Transverse colon (tissue), 4 donors: ENCODE data around the gene HBG1. TPM values are rescaled to one million over a fixed set of nuclear protein-coding genes. Genes with fewer than 3 reads are reported as not detected.

Source experiments
- DNase-seq: peaks from one replicate; pipeline ENCODE4 v3.0.0-alpha.2; 2019
- H3K27ac ChIP-seq, 4 donors: fragments of 200-600 bp; sonication (generic); 2 replicates each; pipeline ENCODE4 v1.5.1; 2016 to 2018; ENCODE audit warnings: inconsistent platforms in 4 of 4
- H3K27me3 ChIP-seq: fragments of 200-600 bp; sonication (generic); 2 replicates; pipeline ENCODE4 v1.5.1; 2017; ENCODE audit warnings: inconsistent platforms
- H3K36me3 ChIP-seq, 4 donors: fragments of 200-600 bp; sonication (generic); 2 replicates each; pipeline ENCODE4 v1.5.1; 2017 to 2019; ENCODE audit warnings: inconsistent platforms in 4 of 4
- H3K4me1 ChIP-seq, 4 donors: fragments of 200-600 bp; sonication (generic); 2 replicates each; pipeline ENCODE4 v1.5.1; 2017 to 2020; ENCODE audit warnings: inconsistent platforms in 4 of 4
- H3K4me3 ChIP-seq, 4 donors: fragments of 200-600 bp; sonication (generic); 1 replicate in 1 of 4; 2 replicates in 3 of 4; pipeline versions ENCODE4 v1.5.1 to v1.6.1; 2017 to 2019; ENCODE audit warnings: inconsistent platforms in 4 of 4
- H3K9me3 ChIP-seq, 2 donors: fragments of 200-600 bp; sonication (generic); 2 replicates each; pipeline ENCODE4 v1.5.1; 2017 to 2019; ENCODE audit warnings: inconsistent platforms in 2 of 2
- EP300 ChIP-seq: sonication (generic); formaldehyde crosslinking; IDR thresholded peaks from one replicate; pipeline ENCODE4 v1.6.1; 2017; ENCODE audit warnings: antibody characterized with exemption, low read depth
- POLR2A ChIP-seq: fragments of 450-650 bp; IDR thresholded peaks from one replicate; pipeline ENCODE4 v1.6.1; 2016; ENCODE audit warnings: antibody characterized with exemption, mild to moderate bottlenecking, moderate library complexity
- POLR2AphosphoS5 ChIP-seq, 3 donors: sonication (generic); formaldehyde crosslinking; IDR thresholded peaks; one replicate each; pipeline ENCODE4 v1.6.1; 2016; ENCODE audit warnings: antibody characterized with exemption in 3 of 3
- WGBS, 2 donors: methylation state at CpG; one replicate each; pipeline ENCODE4 v1.1.5; 2018; ENCODE audit warnings: low coverage in 1 of 2; 5-methylcytosine and 5-hydroxymethylcytosine counted together
- in situ Hi-C, 4 donors: fragments of 200-750 bp; cut with MboI; loops; one replicate each; pipeline versions ENCODE4 v1.15.0 to v1.15.1; 2017; ENCODE audit warnings: low sequenced_read_pairs in 3 of 4, low pct_ligation_motif_present in 1 of 4, low pct_unique_long_range_greater_than_20kb in 1 of 4
- intact Hi-C: fragments of 100-400 bp; cut with DNase I; formaldehyde crosslinking; loops from one replicate; pipeline ENCODE4 v1.15.1; 2023; ENCODE audit warnings: low total_unique reads
- total RNA-seq, 4 donors: library from RNA; depleted of rRNA; stranded (reverse); fragments of >200 nt; gene quantifications; one replicate each; pipeline ENCODE4 v1.1.0, GENCODE V29; 2016
- TF ChIP-seq, protein P1 (sequence below), 5 experiments: fragments of 200-600 bp in 3 of 5; fragments of 450-650 bp in 2 of 5; sonication (generic) in 3 of 5; IDR thresholded peaks; 1 replicate in 2 of 5; 2 replicates in 3 of 5; pipeline ENCODE4 v1.5.1; 2016 to 2017; ENCODE audit warnings: antibody characterized with exemption in 5 of 5, inconsistent platforms in 3 of 5, mild to moderate bottlenecking in 2 of 5, moderate library complexity in 1 of 5

HBG1 gene
- total RNA-seq, 4 donors from 2014 or later, result not detected

GRCh38 chr11:5284637-5285036, 35.0 kb upstream of the HBG1 start:
- H3K27me3 ChIP-seq, result no peaks in the 10 kb centered on the region
- no peak overlapping the region for H3K4me3 ChIP-seq
- DNase-seq, result no peak
- 75 to 100% methylated on average over 1 to 2 of the region's 2 CpGs for WGBS, 2 donors
- TF ChIP-seq EP300, result no peak
- TF ChIP-seq, protein P1, sequence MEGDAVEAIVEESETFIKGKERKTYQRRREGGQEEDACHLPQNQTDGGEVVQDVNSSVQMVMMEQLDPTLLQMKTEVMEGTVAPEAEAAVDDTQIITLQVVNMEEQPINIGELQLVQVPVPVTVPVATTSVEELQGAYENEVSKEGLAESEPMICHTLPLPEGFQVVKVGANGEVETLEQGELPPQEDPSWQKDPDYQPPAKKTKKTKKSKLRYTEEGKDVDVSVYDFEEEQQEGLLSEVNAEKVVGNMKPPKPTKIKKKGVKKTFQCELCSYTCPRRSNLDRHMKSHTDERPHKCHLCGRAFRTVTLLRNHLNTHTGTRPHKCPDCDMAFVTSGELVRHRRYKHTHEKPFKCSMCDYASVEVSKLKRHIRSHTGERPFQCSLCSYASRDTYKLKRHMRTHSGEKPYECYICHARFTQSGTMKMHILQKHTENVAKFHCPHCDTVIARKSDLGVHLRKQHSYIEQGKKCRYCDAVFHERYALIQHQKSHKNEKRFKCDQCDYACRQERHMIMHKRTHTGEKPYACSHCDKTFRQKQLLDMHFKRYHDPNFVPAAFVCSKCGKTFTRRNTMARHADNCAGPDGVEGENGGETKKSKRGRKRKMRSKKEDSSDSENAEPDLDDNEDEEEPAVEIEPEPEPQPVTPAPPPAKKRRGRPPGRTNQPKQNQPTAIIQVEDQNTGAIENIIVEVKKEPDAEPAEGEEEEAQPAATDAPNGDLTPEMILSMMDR (IDR thresholded peaks at IDR 0.05), result no peak
- TF ChIP-seq POLR2AphosphoS5 (IDR thresholded peaks at IDR 0.05), result no peak
- no peak for TF ChIP-seq POLR2A
- no peaks in the 10 kb centered on the region for H3K9me3 ChIP-seq
- in situ Hi-C loops, result no loop called here
- no peak overlapping the region for H3K27ac ChIP-seq
- H3K36me3 ChIP-seq, result no peaks in the 10 kb centered on the region
- H3K4me1 ChIP-seq, result peaks cover 0 to 4% (median 0%) of the 10 kb centered on the region in 4 donors
- intact Hi-C loops, result no loop called here

- no peak for DNase-seq
- H3K27me3 ChIP-seq, result no peaks in the 10 kb centered on the region
- no peak overlapping the region for H3K27ac ChIP-seq
- peaks cover 0 to 4% (median 0%) of the 10 kb centered on the region in 4 donors for H3K4me1 ChIP-seq
- no peaks in the 10 kb centered on the region for H3K36me3 ChIP-seq
- intact Hi-C loops, result no loop called here
- no peak overlapping the region for H3K4me3 ChIP-seq
- H3K9me3 ChIP-seq, result no peaks in the 10 kb centered on the region
- in situ Hi-C loops, result no loop called here
- 29 to 57% methylated on average over 1 of the region's 1 CpG for WGBS, 2 donors
- TF ChIP-seq POLR2AphosphoS5 (IDR thresholded peaks at IDR 0.05) (no peak), EP300 (no peak), POLR2A (no peak)
- TF ChIP-seq, protein P1 (IDR thresholded peaks at IDR 0.05), result no peak
These were observed 34.2 kb upstream of the HBG1 start for GRCh38 chr11:5283882-5284281.

- intact Hi-C loops, result no loop called here
These were observed 33.4 kb upstream of the HBG1 start for GRCh38 chr11:5283086-5283485.

DNA sequence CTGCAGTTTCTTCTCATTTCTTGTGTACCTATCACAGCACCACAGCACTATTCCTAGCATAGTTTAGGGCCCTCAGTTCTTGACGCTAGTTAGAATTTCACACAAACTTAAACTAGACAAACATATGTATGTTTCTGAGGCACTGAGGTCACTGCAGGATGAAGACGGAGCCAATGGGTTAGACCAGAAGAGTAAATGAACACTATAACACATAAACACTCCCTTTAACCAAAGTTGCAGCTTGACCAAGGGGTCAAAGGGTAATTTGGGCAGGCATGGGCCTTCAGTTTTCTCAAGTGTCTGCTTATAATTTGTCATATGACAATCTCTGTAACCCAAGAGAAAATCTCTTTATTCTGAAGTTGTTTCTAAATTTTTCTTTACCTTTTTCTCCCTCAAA, 33.0 kb upstream of the HBG1 start:
- intact Hi-C loops, result no loop called here
- in situ Hi-C loops, result no loop called here
- H3K36me3 ChIP-seq, result no peaks in the 10 kb centered on the region
- no peak overlapping the region for H3K4me3 ChIP-seq
- H3K27ac ChIP-seq, result no peak overlapping the region
- H3K4me1 ChIP-seq, result peaks cover 0 to 4% (median 0%) of the 10 kb centered on the region in 4 donors
- DNase-seq, result no peak
- no peaks in the 10 kb centered on the region for H3K27me3 ChIP-seq
- no peak for TF ChIP-seq POLR2A
- no peak for TF ChIP-seq EP300
- TF ChIP-seq, protein P1 (IDR thresholded peaks at IDR 0.05), result no peak
- TF ChIP-seq POLR2AphosphoS5 (IDR thresholded peaks at IDR 0.05), result no peak
- no peaks in the 10 kb centered on the region for H3K9me3 ChIP-seq
- 67 to 76% methylated on average over 1 to 2 of the region's 2 CpGs for WGBS, 2 donors

More at GRCh38 chr11:5283086-5283485, 33.4 kb upstream of the HBG1 start:
- Histone ChIP-seq H3K4me1 (peaks cover 0 to 4% (median 0%) of the 10 kb centered on the region in 4 donors), H3K27ac (no peak overlapping the region), H3K27me3 (no peaks in the 10 kb centered on the region), H3K4me3 (no peak overlapping the region), H3K36me3 (no peaks in the 10 kb centered on the region), H3K9me3 (no peaks in the 10 kb centered on the region)
- no peak for DNase-seq
- WGBS, 2 donors, result 75 to 77% methylated on average over 2 to 3 of the region's 3 CpGs
- TF ChIP-seq EP300 (no peak), POLR2A (no peak), POLR2AphosphoS5 (IDR thresholded peaks at IDR 0.05) (no peak)
- TF ChIP-seq, protein P1 (IDR thresholded peaks at IDR 0.05), result no peak
- in situ Hi-C loops, result no loop called here
